BE2C (cell line): Measurements from ENCODE around the gene MYH11.
"Not testable (repeated sequence)": the region's sequence is repeated elsewhere in the genome, so short reads cannot be mapped to it uniquely, and the experiment has no call there.

Source experiments
- DNase-seq: peaks from one replicate; pipeline ENCODE4 v3.0.0-alpha.2; 2020
- H3K27me3 ChIP-seq: fragments of 250-450 bp; sonication (Bioruptor Pico); 2 replicates; pipeline ENCODE4 v1.5.1; 2020; ENCODE audit warnings: mild to moderate bottlenecking
- H3K36me3 ChIP-seq: fragments of 250-450 bp; sonication (Bioruptor Pico); 2 replicates; pipeline ENCODE4 v1.5.1; 2020; ENCODE audit warnings: mild to moderate bottlenecking
- H3K4me1 ChIP-seq: fragments of 250-450 bp; sonication (Bioruptor Pico); 2 replicates; pipeline ENCODE4 v1.5.1; 2020
- H3K4me3 ChIP-seq: 2 replicates; pipeline ENCODE4 v1.5.1; 2011; ENCODE audit warnings: low read depth, low read length
- H3K9me3 ChIP-seq: fragments of 250-450 bp; sonication (Bioruptor Pico); 2 replicates; pipeline ENCODE4 v1.5.1; 2020
- CTCF ChIP-seq: IDR thresholded peaks from 2 replicates; pipeline ENCODE4 v1.5.1; 2012; ENCODE audit warnings: mild to moderate bottlenecking, low read depth, low read length

MYH11 gene

GRCh38 chr16:15846510-15846909 lies 10.3 kb downstream of the MYH11 start:
- Histone ChIP-seq H3K36me3 (no peaks in the 10 kb centered on the region), H3K4me3 (no peak overlapping the region), H3K27me3 (no peaks in the 10 kb centered on the region; the same call in 1 of the 2 replicates), H3K9me3 (no peaks in the 10 kb centered on the region), H3K4me1 (no peaks in the 10 kb centered on the region)
- DNase-seq = no peak
- TF ChIP-seq CTCF = no peak

- H3K9me3 ChIP-seq = no peaks in the 10 kb centered on the region
- no peak overlapping the region for H3K4me3 ChIP-seq
- H3K36me3 ChIP-seq = no peaks in the 10 kb centered on the region
- H3K27me3 ChIP-seq = no peaks in the 10 kb centered on the region; the same call in 1 of the 2 replicates
- no peak for DNase-seq
- no peak for TF ChIP-seq CTCF
- H3K4me1 ChIP-seq = no peaks in the 10 kb centered on the region
Observed at GRCh38 chr16:15843635-15844279, 13.1 kb downstream of the MYH11 start.

GRCh38 chr16:15839204-15839603 lies 17.6 kb downstream of the MYH11 start:
- not testable (repeated sequence) for H3K9me3 ChIP-seq, H3K4me1 ChIP-seq, H3K27me3 ChIP-seq, H3K4me3 ChIP-seq, H3K36me3 ChIP-seq, DNase-seq

- Histone ChIP-seq H3K9me3 (no peaks in the 10 kb centered on the region), H3K36me3 (no peaks in the 10 kb centered on the region), H3K27me3 (no peaks in the 10 kb centered on the region; the same call in 1 of the 2 replicates), H3K4me1 (peaks cover 5% of the 10 kb centered on the region; the same call in 1 of the 2 replicates), H3K4me3 (no peak overlapping the region)
- TF ChIP-seq CTCF = no peak
- DNase-seq = no peak
Observed at GRCh38 chr16:15837761-15838160, 19.1 kb downstream of the MYH11 start.

GRCh38 chr16:15836965-15837611 lies 19.7 kb downstream of the MYH11 start:
- TF ChIP-seq CTCF = no peak
- H3K36me3 ChIP-seq = no peaks in the 10 kb centered on the region

GRCh38 chr16:15836074-15836473 lies 20.8 kb downstream of the MYH11 start:
- no peak overlapping the region for H3K4me3 ChIP-seq
- H3K4me1 ChIP-seq = peaks cover 5% of the 10 kb centered on the region; the same call in 1 of the 2 replicates
- H3K36me3 ChIP-seq = no peaks in the 10 kb centered on the region
- H3K9me3 ChIP-seq = no peaks in the 10 kb centered on the region
- no peak for TF ChIP-seq CTCF
- H3K27me3 ChIP-seq = no peaks in the 10 kb centered on the region
- DNase-seq = no peak

More at GRCh38 chr16:15836965-15837611, 19.7 kb downstream of the MYH11 start:
- Histone ChIP-seq H3K4me3 (no peak overlapping the region), H3K9me3 (no peaks in the 10 kb centered on the region), H3K27me3 (no peaks in the 10 kb centered on the region; the same call in 1 of the 2 replicates), H3K4me1 (peaks cover 5% of the 10 kb centered on the region; the same call in 1 of the 2 replicates)
- no peak for DNase-seq
